ENCODE results near the gene CGA.
"Not testable (repeated sequence)": the region's sequence is repeated elsewhere in the genome, so short reads cannot be mapped to it uniquely, and the experiment has no call there.

The CGA gene

GRCh38 chr6:87095087-87095509 is at the start of gene CGA:
Gene CGA (minus strand): TSS chr6:87095106. CDS start chr6:87088200, 6,906 bp downstream.
- no peak for DNase-seq

- DNase-seq, result not testable (repeated sequence)
These were observed 45.0 kb upstream of the CGA start for GRCh38 chr6:87139927-87140326.

GRCh38 chr6:87139236-87139635 is 44.3 kb upstream of the CGA start:
- no peak for DNase-seq

GRCh38 chr6:87136963-87137362 is 42.1 kb upstream of the CGA start:
- no peak for DNase-seq

- no peak for DNase-seq
These were observed 32.8 kb upstream of the CGA start for GRCh38 chr6:87127737-87128136.

GRCh38 chr6:87126501-87126900 is 31.6 kb upstream of the CGA start:
- no peak for DNase-seq

GRCh38 chr6:87124074-87124473 is 29.2 kb upstream of the CGA start:
- no peak for DNase-seq

GRCh38 chr6:87122477-87122876 is 27.6 kb upstream of the CGA start:
- DNase-seq, result no peak

- no peak for DNase-seq
These were observed 23.1 kb upstream of the CGA start for GRCh38 chr6:87118054-87118453.

GRCh38 chr6:87116922-87117321 is 22.0 kb upstream of the CGA start:
- no peak for DNase-seq

- DNase-seq, result no peak
These were observed 20.7 kb upstream of the CGA start for GRCh38 chr6:87115402-87116135.

GRCh38 chr6:87110636-87111035 is 15.7 kb upstream of the CGA start:
- no peak for DNase-seq

GRCh38 chr6:87105823-87106222 is 10.9 kb upstream of the CGA start:
- DNase-seq, result no peak

GRCh38 chr6:87104667-87105066 is 9.8 kb upstream of the CGA start:
- no peak for DNase-seq

- no peak for DNase-seq
These were observed 9.2 kb upstream of the CGA start for GRCh38 chr6:87103977-87104601.

GRCh38 chr6:87102151-87102621 is 7.3 kb upstream of the CGA start:
- no peak for DNase-seq

- DNase-seq, result no peak
These were observed 6.2 kb upstream of the CGA start for GRCh38 chr6:87101067-87101466.

- no peak for DNase-seq
These were observed 5.3 kb upstream of the CGA start for GRCh38 chr6:87100216-87100615.

GRCh38 chr6:87099472-87099871 is 4.6 kb upstream of the CGA start:
- DNase-seq, result no peak

- DNase-seq, result no peak
These were observed 330 bp downstream of the CGA start for GRCh38 chr6:87094576-87094975.

GRCh38 chr6:87093651-87094050 is 1.3 kb downstream of the CGA start:
- DNase-seq, result no peak

GRCh38 chr6:87093199-87093598 is 1.7 kb downstream of the CGA start:
- no peak for DNase-seq

- DNase-seq, result no peak
These were observed 2.5 kb downstream of the CGA start for GRCh38 chr6:87092435-87092834.

GRCh38 chr6:87089135-87089534 is 5.8 kb downstream of the CGA start:
- no peak for DNase-seq

- no peak for DNase-seq
These were observed 6.8 kb downstream of the CGA start for GRCh38 chr6:87088076-87088475.
